KMS-11 (cell line): ENCODE data around the gene PFN4.

Experiments used
- H2AFZ ChIP-seq: fragments of 200-600 bp; sonication (generic); 2 replicates; pipeline ENCODE4 v1.6.1; 2016; ENCODE audit warnings: antibody characterized with exemption, mixed run types, low read depth
- H3K27ac ChIP-seq: fragments of 200-600 bp; sonication (generic); 2 replicates; pipeline ENCODE4 v1.6.1; 2016; ENCODE audit warnings: mild to moderate bottlenecking, mixed run types
- H3K27me3 ChIP-seq: fragments of 200-600 bp; sonication (generic); 2 replicates; pipeline ENCODE4 v1.6.1; 2017; ENCODE audit warnings: mild to moderate bottlenecking, low read depth, mixed run types, moderate library complexity; ENCODE audit not compliant: insufficient read depth
- H3K36me3 ChIP-seq: fragments of 200-600 bp; sonication (generic); 2 replicates; pipeline ENCODE4 v1.6.1; 2017; ENCODE audit warnings: mild to moderate bottlenecking, mixed run types; ENCODE audit not compliant: insufficient read depth
- H3K4me1 ChIP-seq: fragments of 200-600 bp; sonication (generic); 2 replicates; pipeline ENCODE4 v1.6.1; 2016; ENCODE audit warnings: mild to moderate bottlenecking, low read depth, mixed run types; ENCODE audit not compliant: poor library complexity, severe bottlenecking
- H3K4me2 ChIP-seq: fragments of 200-600 bp; sonication (generic); 2 replicates; pipeline ENCODE4 v1.7.0; 2016; ENCODE audit warnings: mild to moderate bottlenecking, mixed run types
- H3K4me3 ChIP-seq: fragments of 200-600 bp; sonication (generic); IDR thresholded peaks from 2 replicates; pipeline ENCODE4 v1.6.1; 2017; ENCODE audit warnings: low read depth, low read length, mixed read lengths; ENCODE audit not compliant: insufficient read depth
- H3K79me2 ChIP-seq: fragments of 200-600 bp; sonication (generic); 2 replicates; pipeline ENCODE4 v1.6.1; 2016; ENCODE audit warnings: low read depth, mixed run types; ENCODE audit not compliant: insufficient read depth
- H3K9ac ChIP-seq: fragments of 200-600 bp; sonication (generic); 2 replicates; pipeline ENCODE4 v1.6.1; 2016; ENCODE audit warnings: mild to moderate bottlenecking, mixed run types
- H4K20me1 ChIP-seq: fragments of 200-600 bp; sonication (generic); 2 replicates; pipeline ENCODE4 v1.6.1; 2016; ENCODE audit warnings: mild to moderate bottlenecking, mixed run types; ENCODE audit not compliant: insufficient read depth
- TF ChIP-seq, protein P1 (sequence below): fragments of 200-600 bp; sonication (generic); conservative IDR thresholded peaks from 2 replicates; pipeline ENCODE4 v1.6.1; 2017; ENCODE audit warnings: low read depth, mild to moderate bottlenecking, antibody characterized with exemption, low read length, moderate library complexity, mixed read lengths

The PFN4 gene

DNA sequence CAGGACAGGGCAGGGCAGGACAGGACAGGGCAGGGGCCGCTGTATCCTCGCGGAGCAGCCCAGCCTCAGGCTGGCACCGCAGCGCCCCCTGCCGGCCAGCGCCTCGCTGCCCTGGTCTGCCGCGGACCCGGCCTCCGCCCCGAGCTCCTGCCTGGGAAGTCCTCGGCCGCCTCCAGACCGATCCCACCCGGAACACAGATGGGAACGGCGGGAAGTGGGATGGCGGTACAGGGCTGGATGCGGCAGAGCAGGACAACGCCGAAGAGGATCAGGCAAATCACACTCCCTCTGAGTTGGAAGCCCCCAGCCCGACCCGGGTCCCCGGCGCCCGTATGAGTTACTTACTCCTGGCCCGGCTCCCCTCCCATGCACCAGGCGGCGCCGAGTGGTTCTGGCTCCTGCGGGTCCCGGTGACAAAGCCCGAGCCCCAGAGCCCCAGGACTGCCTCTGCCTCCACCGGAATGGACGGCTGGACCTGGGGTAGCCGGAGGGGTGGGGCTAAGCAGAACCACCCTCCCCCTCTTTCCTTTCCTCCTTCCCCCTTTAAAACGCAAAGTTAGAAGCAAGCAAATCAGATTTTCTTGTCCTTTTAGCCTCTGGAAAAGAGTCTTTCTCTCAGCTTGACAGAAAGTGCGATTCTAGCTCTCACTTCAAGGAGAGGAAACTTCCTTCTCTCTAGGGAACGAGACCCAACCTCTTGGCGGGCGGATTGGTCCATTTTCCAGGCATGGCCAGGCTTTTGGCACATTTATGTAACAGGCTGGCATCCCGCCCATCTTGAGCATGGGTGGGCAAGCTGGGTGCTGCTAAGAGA is 38.5 kb downstream of the PFN4 start, which contains the start of gene TP53I3:
Gene TP53I3 (minus strand): TSS at position 449 of the 814 bp plus-strand sequence. CDS start 508 bp downstream, outside the sequence.
- Histone ChIP-seq H3K27me3 (no peaks in the 10 kb centered on the region), H3K4me2 (peak within 1 kb of the TSS; percentile 91), H3K4me1 (peaks cover 12% of the 10 kb centered on the region), H4K20me1 (no peaks in the 10 kb centered on the region), H3K4me3 (peak within 1 kb of the TSS; percentile 35), H3K27ac (peak within 1 kb of the TSS; percentile 92), H3K79me2 (no peaks in the 10 kb centered on the region), H3K9ac (peak within 1 kb of the TSS; percentile 80), H3K36me3 (no peaks in the 10 kb centered on the region), H2AFZ (peak within 1 kb of the TSS; percentile 97)
- TF ChIP-seq, protein P1, sequence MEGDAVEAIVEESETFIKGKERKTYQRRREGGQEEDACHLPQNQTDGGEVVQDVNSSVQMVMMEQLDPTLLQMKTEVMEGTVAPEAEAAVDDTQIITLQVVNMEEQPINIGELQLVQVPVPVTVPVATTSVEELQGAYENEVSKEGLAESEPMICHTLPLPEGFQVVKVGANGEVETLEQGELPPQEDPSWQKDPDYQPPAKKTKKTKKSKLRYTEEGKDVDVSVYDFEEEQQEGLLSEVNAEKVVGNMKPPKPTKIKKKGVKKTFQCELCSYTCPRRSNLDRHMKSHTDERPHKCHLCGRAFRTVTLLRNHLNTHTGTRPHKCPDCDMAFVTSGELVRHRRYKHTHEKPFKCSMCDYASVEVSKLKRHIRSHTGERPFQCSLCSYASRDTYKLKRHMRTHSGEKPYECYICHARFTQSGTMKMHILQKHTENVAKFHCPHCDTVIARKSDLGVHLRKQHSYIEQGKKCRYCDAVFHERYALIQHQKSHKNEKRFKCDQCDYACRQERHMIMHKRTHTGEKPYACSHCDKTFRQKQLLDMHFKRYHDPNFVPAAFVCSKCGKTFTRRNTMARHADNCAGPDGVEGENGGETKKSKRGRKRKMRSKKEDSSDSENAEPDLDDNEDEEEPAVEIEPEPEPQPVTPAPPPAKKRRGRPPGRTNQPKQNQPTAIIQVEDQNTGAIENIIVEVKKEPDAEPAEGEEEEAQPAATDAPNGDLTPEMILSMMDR = peak; percentile 87

DNA sequence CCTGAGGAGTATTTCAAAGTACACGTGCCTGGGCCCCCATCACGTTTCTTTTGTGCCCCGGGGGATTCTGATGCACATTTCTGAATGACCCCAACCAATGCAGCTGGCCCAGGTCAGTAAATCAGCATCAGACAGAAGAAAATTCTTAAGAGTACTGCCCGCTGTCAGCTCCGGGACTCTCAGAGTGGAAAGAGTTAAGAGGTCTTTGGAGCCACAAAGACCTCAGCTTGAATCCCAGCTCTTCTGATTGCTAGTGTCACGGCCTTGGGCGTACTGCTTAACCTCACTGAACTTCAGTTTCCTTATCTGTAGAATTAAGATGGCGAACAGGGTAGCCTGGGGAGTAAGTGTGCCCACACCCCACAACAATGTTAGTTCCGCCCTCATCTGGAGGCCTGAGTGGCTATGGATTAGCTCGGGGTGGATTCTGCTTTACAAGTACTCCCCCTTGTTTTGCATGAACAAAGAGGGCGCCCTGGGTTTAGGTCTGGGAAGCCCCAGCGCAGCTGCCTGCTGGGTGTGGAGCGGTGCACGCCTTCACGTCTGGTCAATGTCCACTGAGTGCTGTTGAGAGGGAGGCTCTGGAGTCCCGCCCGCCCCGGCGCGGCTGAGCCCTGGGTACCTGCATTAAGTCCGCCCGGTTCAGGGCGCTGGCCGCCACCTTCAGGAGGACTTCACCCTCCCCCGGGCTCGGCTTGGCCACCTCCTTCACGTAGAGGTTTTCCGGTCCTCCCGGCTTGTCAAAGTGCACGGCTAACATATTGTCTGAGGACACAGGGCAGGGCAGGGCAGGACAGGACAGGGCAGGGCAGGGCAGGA is 39.4 kb downstream of the PFN4 start:
- Histone ChIP-seq H3K4me3 (no peak overlapping the region), H3K79me2 (no peaks in the 10 kb centered on the region), H3K27me3 (no peaks in the 10 kb centered on the region), H3K4me2 (peak overlapping the region; percentile 91), H3K9ac (peak overlapping the region; percentile 80), H2AFZ (peak overlapping the region; percentile 97), H3K27ac (peak overlapping the region; percentile 92), H4K20me1 (no peaks in the 10 kb centered on the region), H3K36me3 (no peaks in the 10 kb centered on the region), H3K4me1 (peaks cover 12% of the 10 kb centered on the region)
- TF ChIP-seq, protein P1 = no peak

DNA sequence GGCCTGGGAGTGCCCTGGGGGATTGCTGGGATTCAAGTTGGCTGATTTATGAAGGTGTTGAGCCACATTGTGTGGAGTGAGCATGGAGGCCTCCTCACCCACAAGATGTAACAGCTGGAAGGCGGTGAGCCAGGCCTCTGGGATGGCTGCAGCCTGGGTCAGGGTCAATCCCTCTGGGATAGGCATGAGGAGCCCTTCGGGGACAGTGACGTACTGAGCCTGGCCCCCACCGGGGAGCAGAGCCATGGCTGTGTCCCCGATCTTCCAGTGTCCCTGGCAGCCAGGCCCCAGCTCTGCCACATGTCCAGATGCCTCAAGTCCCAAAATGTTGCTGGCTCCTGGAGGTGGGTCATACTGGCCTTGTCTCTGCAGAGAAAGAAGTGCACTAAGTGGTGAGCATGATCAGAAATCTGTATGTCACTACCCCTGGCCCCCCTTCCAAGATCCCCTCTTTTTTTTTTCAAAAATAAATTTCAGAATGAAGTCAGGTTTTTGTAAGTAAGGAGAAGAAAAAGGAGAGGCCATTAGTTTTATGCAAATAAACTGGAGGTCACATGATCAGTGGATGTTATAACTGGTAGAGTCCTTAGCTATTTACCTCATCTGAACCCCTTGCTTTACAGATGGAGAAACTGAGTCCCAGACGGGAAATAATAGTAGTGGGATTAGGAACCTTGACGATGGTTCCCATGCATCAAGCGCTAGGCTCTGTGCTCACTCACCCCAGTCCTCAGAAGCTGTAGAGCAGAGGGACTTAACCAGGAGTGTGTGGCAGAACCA is 40.2 kb downstream of the PFN4 start:
- no peak overlapping the region for H3K4me3 ChIP-seq
- peak overlapping the region; percentile 80 for H3K9ac ChIP-seq
- H3K27ac ChIP-seq = peak overlapping the region; percentile 92
- H3K27me3 ChIP-seq = no peaks in the 10 kb centered on the region
- H3K4me1 ChIP-seq = peaks cover 12% of the 10 kb centered on the region
- peak overlapping the region; percentile 91 for H3K4me2 ChIP-seq
- no peaks in the 10 kb centered on the region for H4K20me1 ChIP-seq
- peak overlapping the region; percentile 97 for H2AFZ ChIP-seq
- no peaks in the 10 kb centered on the region for H3K36me3 ChIP-seq
- TF ChIP-seq, protein P1 = no peak
- no peaks in the 10 kb centered on the region for H3K79me2 ChIP-seq

DNA sequence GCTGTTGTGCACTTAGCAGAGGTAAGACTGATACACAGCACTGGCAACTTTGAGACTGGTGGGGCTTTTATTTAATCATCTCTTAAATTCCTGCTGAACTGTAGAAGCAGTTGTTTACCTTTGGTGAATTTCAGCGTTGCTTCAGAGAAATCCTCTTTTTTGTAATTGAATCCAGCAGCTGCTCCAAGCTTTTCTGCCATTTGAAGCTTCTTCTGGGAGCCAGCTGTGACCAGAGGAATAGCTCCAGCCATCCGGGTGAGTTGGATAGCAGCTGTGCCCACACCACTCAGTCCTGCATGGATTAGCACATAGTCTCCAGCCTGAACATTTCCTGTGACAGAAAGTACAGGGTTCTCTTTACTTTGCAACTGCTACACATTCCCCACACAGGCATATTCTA is 42.4 kb downstream of the PFN4 start:
- no peaks in the 10 kb centered on the region for H4K20me1 ChIP-seq
- H3K27ac ChIP-seq = no peak overlapping the region
- no peak overlapping the region for H2AFZ ChIP-seq
- H3K4me2 ChIP-seq = no peak overlapping the region
- TF ChIP-seq, protein P1 = no peak
- no peaks in the 10 kb centered on the region for H3K27me3 ChIP-seq
- H3K36me3 ChIP-seq = no peaks in the 10 kb centered on the region
- H3K4me1 ChIP-seq = peaks cover 19% of the 10 kb centered on the region
- no peak overlapping the region for H3K9ac ChIP-seq
- H3K79me2 ChIP-seq = peaks cover 2% of the 10 kb centered on the region; the same call in 1 of the 2 replicates
- H3K4me3 ChIP-seq = no peak overlapping the region
